Liver (tissue), 9 donors: ENCODE data around the gene SRSF4. TPM values are rescaled to one million over a fixed set of nuclear protein-coding genes. Genes with fewer than 3 reads are reported as not detected.

ENCODE experiments used
- DNase-seq: peaks from one replicate; pipeline ENCODE4 v3.0.0-alpha.2; 2017; ENCODE audit warnings: low spot score
- H3K27ac ChIP-seq, 2 donors: one replicate each; pipeline ENCODE4 v1.7.0; 2013; ENCODE audit warnings: inconsistent platforms in 2 of 2, low read length in 2 of 2, control low read depth in 1 of 2, low read depth in 1 of 2, mild to moderate bottlenecking in 1 of 2
- H3K27me3 ChIP-seq, 4 donors: one replicate each; pipeline versions ENCODE4 v1.6.1 to v1.7.0; 2013; ENCODE audit warnings: low read length in 3 of 4, inconsistent platforms in 1 of 4, mild to moderate bottlenecking in 1 of 4, moderate library complexity in 1 of 4; ENCODE audit not compliant: control insufficient read depth in 4 of 4, insufficient read depth in 4 of 4
- H3K36me3 ChIP-seq, 4 donors: one replicate each; pipeline versions ENCODE4 v1.6.1 to v1.7.0; 2013; ENCODE audit warnings: low read length in 3 of 4, mild to moderate bottlenecking in 3 of 4, low read depth in 1 of 4, moderate library complexity in 1 of 4; ENCODE audit not compliant: control insufficient read depth in 4 of 4, insufficient read depth in 3 of 4
- H3K4me1 ChIP-seq, 4 donors: one replicate each; pipeline versions ENCODE4 v1.6.1 to v1.7.0; 2013; ENCODE audit warnings: low read length in 3 of 4, mild to moderate bottlenecking in 3 of 4, moderate library complexity in 1 of 4; ENCODE audit not compliant: control insufficient read depth in 4 of 4, insufficient read depth in 4 of 4
- H3K4me3 ChIP-seq, 3 donors: one replicate each; pipeline versions ENCODE4 v1.6.1 to v1.7.0; 2013; ENCODE audit warnings: low read length in 3 of 3, control low read depth in 1 of 3, low read depth in 1 of 3, mild to moderate bottlenecking in 1 of 3
- H3K9ac ChIP-seq, 2 donors: one replicate each; pipeline ENCODE4 v1.7.0; 2013; ENCODE audit warnings: low read length in 2 of 2, mild to moderate bottlenecking in 2 of 2, moderate library complexity in 2 of 2, control low read depth in 1 of 2, low read depth in 1 of 2
- H3K9me3 ChIP-seq, 4 donors: one replicate each; pipeline versions ENCODE4 v1.6.1 to v1.7.0; 2013; ENCODE audit warnings: low read length in 3 of 4; ENCODE audit not compliant: control insufficient read depth in 4 of 4
- EGR1 ChIP-seq, 2 donors: IDR thresholded peaks; 2 replicates each; pipeline ENCODE4 v1.6.1; 2016 to 2018; ENCODE audit warnings: antibody characterized with exemption in 2 of 2, low read depth in 2 of 2
- FOXA1 ChIP-seq: IDR thresholded peaks from 2 replicates; pipeline ENCODE4 v1.6.1; 2016; ENCODE audit warnings: antibody characterized with exemption
- FOXA2 ChIP-seq: IDR thresholded peaks from 2 replicates; pipeline ENCODE4 v1.6.1; 2016; ENCODE audit warnings: antibody characterized with exemption
- GABPA ChIP-seq, 2 donors: IDR thresholded peaks in 1 of 2; conservative IDR thresholded peaks in 1 of 2; 2 replicates each; pipeline ENCODE4 v1.6.1; 2016; ENCODE audit warnings: antibody characterized with exemption in 2 of 2, mild to moderate bottlenecking in 1 of 2, moderate library complexity in 1 of 2
- HNF4A ChIP-seq, 2 donors: conservative IDR thresholded peaks; 2 replicates each; pipeline ENCODE4 v1.6.1; 2016; ENCODE audit warnings: antibody characterized with exemption in 2 of 2, mild to moderate bottlenecking in 2 of 2
- HNF4G ChIP-seq: IDR thresholded peaks from 2 replicates; pipeline ENCODE4 v1.6.1; 2016; ENCODE audit warnings: antibody characterized with exemption
- JUND ChIP-seq, 2 donors: IDR thresholded peaks; 2 replicates each; pipeline ENCODE4 v1.6.1; 2016; ENCODE audit warnings: antibody characterized with exemption in 2 of 2
- NR2F2 ChIP-seq: IDR thresholded peaks from 2 replicates; pipeline ENCODE4 v1.6.1; 2016; ENCODE audit warnings: antibody characterized with exemption
- RAD21 ChIP-seq, 2 donors: IDR thresholded peaks; 2 replicates each; pipeline ENCODE4 v1.6.1; 2016; ENCODE audit warnings: antibody characterized with exemption in 2 of 2, mild to moderate bottlenecking in 2 of 2
- RXRA ChIP-seq, 2 donors: IDR thresholded peaks; 2 replicates each; pipeline ENCODE4 v1.6.1; 2017 to 2018; ENCODE audit warnings: antibody characterized with exemption in 2 of 2, mild to moderate bottlenecking in 1 of 2
- SP1 ChIP-seq: IDR thresholded peaks from 2 replicates; pipeline ENCODE4 v1.6.1; 2018; ENCODE audit warnings: antibody characterized with exemption, mild to moderate bottlenecking
- TAF1 ChIP-seq: conservative IDR thresholded peaks from 2 replicates; pipeline ENCODE4 v1.6.1; 2016; ENCODE audit warnings: antibody characterized with exemption, mild to moderate bottlenecking
- YY1 ChIP-seq: IDR thresholded peaks from 2 replicates; pipeline ENCODE4 v1.6.1; 2016; ENCODE audit warnings: antibody characterized with exemption, mild to moderate bottlenecking
- WGBS: extraction: QIAGEN DNeasy Blood & Tissue Kit; methylation state at CpG from one replicate; pipeline ENCODE4 v1.1.7; 2013; 5-methylcytosine and 5-hydroxymethylcytosine counted together
- polyA plus RNA-seq, 2 donors: library from polyadenylated mRNA; stranded (reverse) in 1 of 2; unstranded in 1 of 2; fragments of 200-250 nt in 1 of 2; fragments of >200 nt in 1 of 2; fragmentation: Nextera tagmentation in 1 of 2; extraction: Ambion mirVana in 1 of 2; gene quantifications; one replicate each; pipeline versions ENCODE4 v1.2.1 to v1.2.3, GENCODE V29; 2013 to 2015
- total RNA-seq, 2 donors: library from RNA; depleted of rRNA; stranded (reverse); fragments of >200 nt; gene quantifications; one replicate each; pipeline ENCODE4 v1.2.3, GENCODE V29; 2014
- TF ChIP-seq, protein P1 (sequence below): fragments of 150-350 bp; IDR thresholded peaks from 2 replicates; pipeline ENCODE4 v1.5.1; 2017; ENCODE audit warnings: improper control_type of control experiment, low read depth, low read length; ENCODE audit not compliant: missing input control
- TF ChIP-seq, protein P2 (sequence below): IDR thresholded peaks from 2 replicates; pipeline ENCODE4 v1.6.1; 2016; ENCODE audit warnings: antibody characterized with exemption
- TF ChIP-seq, protein P3 (sequence below): IDR thresholded peaks from 2 replicates; pipeline ENCODE4 v1.6.1; 2016; ENCODE audit warnings: antibody characterized with exemption
- TF ChIP-seq, protein P4 (sequence below): IDR thresholded peaks from 2 replicates; pipeline ENCODE4 v1.6.1; 2016; ENCODE audit warnings: antibody characterized with exemption, mild to moderate bottlenecking
- TF ChIP-seq, protein P5 (sequence below): IDR thresholded peaks from 2 replicates; pipeline ENCODE4 v1.6.1; 2016; ENCODE audit warnings: antibody characterized with exemption
- donor health status: healthy.
- donor health status: healthy.
- donor health status: healthy.
- donor health status: healthy.
- donor health status: healthy.

SRSF4 gene
- total and polyA plus RNA-seq, 4 donors: 24.0 to 45.8 (median 30.2) TPM

DNA sequence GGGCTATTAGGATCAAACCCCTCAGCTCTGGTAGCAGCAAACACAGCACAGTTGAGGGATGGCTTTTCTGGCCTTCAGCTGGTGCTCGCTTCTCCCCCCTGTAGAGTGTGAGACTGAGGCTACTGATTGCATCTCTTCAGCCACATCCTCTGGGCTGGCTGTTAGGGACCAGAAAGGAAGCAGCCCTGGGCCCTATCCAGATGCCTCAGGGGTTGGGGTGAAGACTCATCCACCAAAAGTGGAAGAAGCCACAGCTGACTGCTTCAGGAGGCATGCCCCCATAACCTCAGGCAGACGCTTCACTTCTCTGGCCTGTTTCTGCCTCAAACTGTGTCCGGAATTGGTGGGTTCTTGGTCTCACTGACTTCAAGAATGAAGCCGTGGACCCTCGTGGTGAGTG is 51.8 kb downstream of the SRSF4 start (continued):
- TF ChIP-seq, protein P1, sequence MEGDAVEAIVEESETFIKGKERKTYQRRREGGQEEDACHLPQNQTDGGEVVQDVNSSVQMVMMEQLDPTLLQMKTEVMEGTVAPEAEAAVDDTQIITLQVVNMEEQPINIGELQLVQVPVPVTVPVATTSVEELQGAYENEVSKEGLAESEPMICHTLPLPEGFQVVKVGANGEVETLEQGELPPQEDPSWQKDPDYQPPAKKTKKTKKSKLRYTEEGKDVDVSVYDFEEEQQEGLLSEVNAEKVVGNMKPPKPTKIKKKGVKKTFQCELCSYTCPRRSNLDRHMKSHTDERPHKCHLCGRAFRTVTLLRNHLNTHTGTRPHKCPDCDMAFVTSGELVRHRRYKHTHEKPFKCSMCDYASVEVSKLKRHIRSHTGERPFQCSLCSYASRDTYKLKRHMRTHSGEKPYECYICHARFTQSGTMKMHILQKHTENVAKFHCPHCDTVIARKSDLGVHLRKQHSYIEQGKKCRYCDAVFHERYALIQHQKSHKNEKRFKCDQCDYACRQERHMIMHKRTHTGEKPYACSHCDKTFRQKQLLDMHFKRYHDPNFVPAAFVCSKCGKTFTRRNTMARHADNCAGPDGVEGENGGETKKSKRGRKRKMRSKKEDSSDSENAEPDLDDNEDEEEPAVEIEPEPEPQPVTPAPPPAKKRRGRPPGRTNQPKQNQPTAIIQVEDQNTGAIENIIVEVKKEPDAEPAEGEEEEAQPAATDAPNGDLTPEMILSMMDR: no peak
- TF ChIP-seq RAD21 (IDR thresholded peaks at IDR 0.05) (no peak), HNF4G (no peak)
- TF ChIP-seq, protein P2, sequence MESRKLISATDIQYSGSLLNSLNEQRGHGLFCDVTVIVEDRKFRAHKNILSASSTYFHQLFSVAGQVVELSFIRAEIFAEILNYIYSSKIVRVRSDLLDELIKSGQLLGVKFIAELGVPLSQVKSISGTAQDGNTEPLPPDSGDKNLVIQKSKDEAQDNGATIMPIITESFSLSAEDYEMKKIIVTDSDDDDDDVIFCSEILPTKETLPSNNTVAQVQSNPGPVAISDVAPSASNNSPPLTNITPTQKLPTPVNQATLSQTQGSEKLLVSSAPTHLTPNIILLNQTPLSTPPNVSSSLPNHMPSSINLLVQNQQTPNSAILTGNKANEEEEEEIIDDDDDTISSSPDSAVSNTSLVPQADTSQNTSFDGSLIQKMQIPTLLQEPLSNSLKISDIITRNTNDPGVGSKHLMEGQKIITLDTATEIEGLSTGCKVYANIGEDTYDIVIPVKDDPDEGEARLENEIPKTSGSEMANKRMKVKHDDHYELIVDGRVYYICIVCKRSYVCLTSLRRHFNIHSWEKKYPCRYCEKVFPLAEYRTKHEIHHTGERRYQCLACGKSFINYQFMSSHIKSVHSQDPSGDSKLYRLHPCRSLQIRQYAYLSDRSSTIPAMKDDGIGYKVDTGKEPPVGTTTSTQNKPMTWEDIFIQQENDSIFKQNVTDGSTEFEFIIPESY: no peak

DNA sequence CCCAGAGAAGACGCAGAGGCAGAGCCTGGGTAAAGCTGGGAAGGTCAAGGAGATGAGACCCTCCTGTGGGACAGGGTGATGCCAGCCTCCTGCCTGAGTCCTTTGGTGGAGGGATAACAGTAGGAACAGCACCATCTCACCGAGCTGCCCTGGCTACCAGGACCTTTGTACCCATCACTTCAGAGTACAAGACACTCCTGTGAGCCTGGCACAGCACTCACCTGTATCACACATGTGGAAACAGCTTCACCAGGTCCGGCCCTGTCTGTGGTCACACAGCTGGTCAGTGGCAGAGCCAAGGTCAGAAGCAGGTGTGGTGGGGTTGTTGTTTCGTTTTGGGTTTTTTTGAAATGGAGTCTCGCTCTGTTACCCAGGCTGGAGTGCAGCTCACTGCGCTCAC is 53.0 kb downstream of the SRSF4 start:
- Histone ChIP-seq H3K9me3 (no peaks in the 10 kb centered on the region), H3K36me3 (no peaks in the 10 kb centered on the region), H3K4me1 (peaks cover 2 to 7% (median 5%) of the 10 kb centered on the region in 4 donors), H3K27me3 (no peaks in the 10 kb centered on the region), H3K4me3 (no peak overlapping the region), H3K9ac (no peak overlapping the region), H3K27ac (no peak overlapping the region)
- WGBS: 75% methylated on average over 6 of the region's 6 CpGs
- TF ChIP-seq HNF4A (conservative IDR thresholded peaks at IDR 0.05) (peak; percentile 44 to 51), FOXA2 (no peak), HNF4G (no peak), NR2F2 (no peak), EGR1 (IDR thresholded peaks at IDR 0.05; ENCODE audit: low read depth in 2 of 2) (no peak)
- TF ChIP-seq, protein P3, sequence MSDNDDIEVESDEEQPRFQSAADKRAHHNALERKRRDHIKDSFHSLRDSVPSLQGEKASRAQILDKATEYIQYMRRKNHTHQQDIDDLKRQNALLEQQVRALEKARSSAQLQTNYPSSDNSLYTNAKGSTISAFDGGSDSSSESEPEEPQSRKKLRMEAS: no peak
- DNase-seq: no peak

DNA sequence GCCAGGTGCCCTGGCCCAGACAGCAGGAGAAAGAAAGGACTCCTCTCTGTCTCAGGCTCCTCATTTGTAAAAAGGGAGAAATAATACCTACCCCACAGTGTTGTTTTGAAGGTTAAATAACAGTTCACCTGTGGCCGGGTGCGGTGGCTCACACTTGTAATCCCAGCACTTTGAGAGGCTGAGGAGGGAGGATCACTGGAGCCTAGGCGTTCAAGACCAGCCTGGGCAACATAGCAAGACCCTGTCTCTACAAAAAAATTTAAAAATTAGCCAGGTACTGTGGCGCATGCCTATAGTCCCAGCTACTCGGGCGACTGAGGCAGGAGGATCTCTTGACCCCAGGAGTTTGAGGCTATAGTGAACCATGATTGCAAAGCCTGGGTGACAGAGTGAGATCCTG is 55.5 kb downstream of the SRSF4 start:
- Histone ChIP-seq H3K4me1 (peaks cover 12 to 25% (median 21%) of the 10 kb centered on the region in 4 donors), H3K27me3 (no peaks in the 10 kb centered on the region)
- TF ChIP-seq EGR1 (IDR thresholded peaks at IDR 0.05; ENCODE audit: low read depth in 2 of 2) (no peak), HNF4A (conservative IDR thresholded peaks at IDR 0.05) (no peak), HNF4G (no peak), RXRA (IDR thresholded peaks at IDR 0.05) (no peak), YY1 (no peak), SP1 (no peak), FOXA1 (no peak), FOXA2 (no peak), GABPA (IDR thresholded peaks at IDR 0.05 in 1 of 2, conservative IDR thresholded peaks at IDR 0.05 in 1 of 2) (no peak), JUND (IDR thresholded peaks at IDR 0.05) (no peak), TAF1 (no peak), RAD21 (IDR thresholded peaks at IDR 0.05) (no peak)
- TF ChIP-seq, protein P4, sequence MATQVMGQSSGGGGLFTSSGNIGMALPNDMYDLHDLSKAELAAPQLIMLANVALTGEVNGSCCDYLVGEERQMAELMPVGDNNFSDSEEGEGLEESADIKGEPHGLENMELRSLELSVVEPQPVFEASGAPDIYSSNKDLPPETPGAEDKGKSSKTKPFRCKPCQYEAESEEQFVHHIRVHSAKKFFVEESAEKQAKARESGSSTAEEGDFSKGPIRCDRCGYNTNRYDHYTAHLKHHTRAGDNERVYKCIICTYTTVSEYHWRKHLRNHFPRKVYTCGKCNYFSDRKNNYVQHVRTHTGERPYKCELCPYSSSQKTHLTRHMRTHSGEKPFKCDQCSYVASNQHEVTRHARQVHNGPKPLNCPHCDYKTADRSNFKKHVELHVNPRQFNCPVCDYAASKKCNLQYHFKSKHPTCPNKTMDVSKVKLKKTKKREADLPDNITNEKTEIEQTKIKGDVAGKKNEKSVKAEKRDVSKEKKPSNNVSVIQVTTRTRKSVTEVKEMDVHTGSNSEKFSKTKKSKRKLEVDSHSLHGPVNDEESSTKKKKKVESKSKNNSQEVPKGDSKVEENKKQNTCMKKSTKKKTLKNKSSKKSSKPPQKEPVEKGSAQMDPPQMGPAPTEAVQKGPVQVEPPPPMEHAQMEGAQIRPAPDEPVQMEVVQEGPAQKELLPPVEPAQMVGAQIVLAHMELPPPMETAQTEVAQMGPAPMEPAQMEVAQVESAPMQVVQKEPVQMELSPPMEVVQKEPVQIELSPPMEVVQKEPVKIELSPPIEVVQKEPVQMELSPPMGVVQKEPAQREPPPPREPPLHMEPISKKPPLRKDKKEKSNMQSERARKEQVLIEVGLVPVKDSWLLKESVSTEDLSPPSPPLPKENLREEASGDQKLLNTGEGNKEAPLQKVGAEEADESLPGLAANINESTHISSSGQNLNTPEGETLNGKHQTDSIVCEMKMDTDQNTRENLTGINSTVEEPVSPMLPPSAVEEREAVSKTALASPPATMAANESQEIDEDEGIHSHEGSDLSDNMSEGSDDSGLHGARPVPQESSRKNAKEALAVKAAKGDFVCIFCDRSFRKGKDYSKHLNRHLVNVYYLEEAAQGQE: no peak
- TF ChIP-seq, protein P3: no peak
- TF ChIP-seq, protein P2: no peak
- TF ChIP-seq, protein P5, sequence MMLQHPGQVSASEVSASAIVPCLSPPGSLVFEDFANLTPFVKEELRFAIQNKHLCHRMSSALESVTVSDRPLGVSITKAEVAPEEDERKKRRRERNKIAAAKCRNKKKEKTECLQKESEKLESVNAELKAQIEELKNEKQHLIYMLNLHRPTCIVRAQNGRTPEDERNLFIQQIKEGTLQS: no peak
- TF ChIP-seq, protein P1: no peak

More for the DNA sequence above, 55.5 kb downstream of the SRSF4 start:
- DNase-seq: no peak
- Histone ChIP-seq H3K9ac (no peak overlapping the region), H3K4me3 (no peak overlapping the region), H3K9me3 (no peaks in the 10 kb centered on the region), H3K36me3 (no peaks in the 10 kb centered on the region), H3K27ac (no peak overlapping the region)
- 99% methylated on average over 6 of the region's 6 CpGs for WGBS
